Measurements from ENCODE around the gene FAM174B.

- no peak for TF ChIP-seq CTCF (IDR thresholded peaks at IDR 0.05)
- no peak for TF ChIP-seq POLR2A (IDR thresholded peaks at IDR 0.05)
- TF ChIP-seq EP300 (IDR thresholded peaks at IDR 0.05), result no peak
- no peak for TF ChIP-seq POLR2AphosphoS5 (IDR thresholded peaks at IDR 0.05)
Observed at GRCh38 chr15:92605225-92605944, 50.2 kb downstream of the FAM174B start.

Data from stomach (tissue), 4 donors.